HCT116 (cell line): ENCODE data around the gene NOX4. TPM values are rescaled to one million over a fixed set of nuclear protein-coding genes. Genes with fewer than 3 reads are reported as not detected.

Experiments used
- ATAC-seq: fragments of 200-7000 bp; cut with Tn5 transposase; 2 replicates; pipeline ENCODE4 v1.9.1; 2020; ENCODE audit warnings: mild to moderate bottlenecking, moderate library complexity
- BruUV-seq: library from RNA; stranded (reverse); fragments of 400-500 nt; replicated peaks from 2 replicates; lab custom pipeline; 2021; lab: Mats Ljungman, UMichigan
- CTCF ChIA-PET: fragments of 300-600 bp; sonication (Branson Sonifier 250); formaldehyde crosslinking; loops from one replicate; lab custom pipeline; 2021; ENCODE audit warnings: antibody characterized with exemption; lab: Charles Lee
- POLR2A ChIA-PET: fragments of 300-600, 350-600 bp; sonication (Branson Sonifier 250); formaldehyde crosslinking; loops from one replicate; lab custom pipeline; 2021; ENCODE audit warnings: antibody characterized with exemption; lab: Charles Lee
- RAD21 ChIA-PET, 2 experiments: fragments of 300-600 bp; sonication (Branson Sonifier 250); formaldehyde crosslinking; loops; one replicate each; lab custom pipeline; 2023; ENCODE audit warnings: low total read pairs in 2 of 2; ENCODE audit not compliant: uncharacterized antibody in 2 of 2, unreplicated experiment in 2 of 2, low non-redundant PET in 1 of 2; lab: Charles Lee
- DNase-seq: peaks from one replicate; pipeline ENCODE4 v3.0.0-alpha.2; 2010; ENCODE audit warnings: low read depth, low spot score
- H2AFZ ChIP-seq: fragments of 200-600 bp; shearing (Covaris generic), sonication (generic); 2 replicates; pipeline ENCODE4 v1.6.1; 2017; ENCODE audit warnings: low read depth, mixed run types, mixed read lengths, antibody characterized with exemption, low read length; ENCODE audit not compliant: poor library complexity, severe bottlenecking
- H3K27ac ChIP-seq: 2 replicates; pipeline ENCODE4 v1.5.1; 2012; ENCODE audit warnings: low read depth, low read length
- H3K27me3 ChIP-seq: fragments of 200-600 bp; sonication (generic); 2 replicates; pipeline ENCODE4 v1.6.1; 2016; ENCODE audit warnings: mixed run types, low read length, mixed read lengths; ENCODE audit not compliant: insufficient read depth
- H3K36me3 ChIP-seq, 2 experiments: fragments of 200-500 bp in 1 of 2; fragments of 200-600 bp in 1 of 2; sonication (Bioruptor generic) in 1 of 2; sonication (generic) in 1 of 2; 2 replicates each; pipeline versions ENCODE4 v1.5.1 to v1.6.1; 2014 to 2016; ENCODE audit warnings: low read length in 2 of 2, inconsistent platforms in 1 of 2, mixed read lengths in 1 of 2, mixed run types in 1 of 2; ENCODE audit not compliant: insufficient read depth in 2 of 2, control insufficient read depth in 1 of 2
- H3K4me1 ChIP-seq, 2 experiments: fragments of 200-600 bp in 1 of 2; sonication (generic) in 1 of 2; 2 replicates each; pipeline versions ENCODE4 v1.5.1 to v1.6.1; 2012 to 2017; ENCODE audit warnings: low read length in 2 of 2, inconsistent platforms in 1 of 2, mild to moderate bottlenecking in 1 of 2, mixed read lengths in 1 of 2, mixed run types in 1 of 2, moderate library complexity in 1 of 2; ENCODE audit not compliant: insufficient read depth in 2 of 2, control insufficient read depth in 1 of 2
- H3K4me2 ChIP-seq: fragments of 200-600 bp; sonication (generic); 2 replicates; pipeline ENCODE4 v1.6.1; 2017; ENCODE audit warnings: mixed run types, low read length, mixed read lengths
- H3K4me3 ChIP-seq, 2 experiments: fragments of 200-600 bp in 1 of 2; sonication (generic) in 1 of 2; replicated peaks in 1 of 2; 2 replicates each; pipeline ENCODE4 v1.5.1; 2011 to 2016; ENCODE audit warnings: low read length in 2 of 2, control low read depth in 1 of 2, low read depth in 1 of 2, mild to moderate bottlenecking in 1 of 2, mixed read lengths in 1 of 2, mixed run types in 1 of 2
- H3K79me2 ChIP-seq: fragments of 200-600 bp; sonication (generic); 2 replicates; pipeline ENCODE4 v1.6.1; 2017; ENCODE audit warnings: mild to moderate bottlenecking, mixed run types, low read length, moderate library complexity, mixed read lengths; ENCODE audit not compliant: insufficient read depth
- H3K9ac ChIP-seq: fragments of 200-600 bp; sonication (generic); 2 replicates; pipeline ENCODE4 v1.6.1; 2016; ENCODE audit warnings: low read length, mixed read lengths
- H3K9me2 ChIP-seq: fragments of 200-600 bp; sonication (generic), shearing (Covaris generic); 2 replicates; pipeline ENCODE4 v1.6.1; 2017; ENCODE audit warnings: mixed run types, mild to moderate bottlenecking, moderate library complexity; ENCODE audit not compliant: insufficient read depth
- H3K9me3 ChIP-seq, 2 experiments: fragments of 200-500 bp in 1 of 2; fragments of 200-600 bp in 1 of 2; sonication (Bioruptor generic) in 1 of 2; sonication (generic) in 1 of 2; 2 replicates each; pipeline ENCODE4 v1.6.1; 2014 to 2017; ENCODE audit warnings: low read length in 2 of 2, mixed read lengths in 2 of 2, inconsistent platforms in 1 of 2, low read depth in 1 of 2, mild to moderate bottlenecking in 1 of 2, mixed run types in 1 of 2, moderate library complexity in 1 of 2; ENCODE audit not compliant: control insufficient read depth in 1 of 2, insufficient read depth in 1 of 2
- H4K20me1 ChIP-seq: fragments of 200-600 bp; sonication (generic), shearing (Covaris generic); 2 replicates; pipeline ENCODE4 v1.6.1; 2017; ENCODE audit warnings: mixed run types, mild to moderate bottlenecking, moderate library complexity; ENCODE audit not compliant: insufficient read depth
- CBX3 ChIP-seq: IDR thresholded peaks from 2 replicates; pipeline ENCODE4 v1.6.1; 2012; ENCODE audit warnings: low read depth
- CEBPB ChIP-seq: IDR thresholded peaks from 2 replicates; pipeline ENCODE4 v1.6.1; 2012; ENCODE audit warnings: low read depth
- EGR1 ChIP-seq: IDR thresholded peaks from 2 replicates; pipeline ENCODE4 v1.6.1; 2012; ENCODE audit warnings: low read depth
- FOSL1 ChIP-seq: IDR thresholded peaks from 2 replicates; pipeline ENCODE4 v1.6.1; 2012; ENCODE audit warnings: low read depth
- JUND ChIP-seq: IDR thresholded peaks from 2 replicates; pipeline ENCODE4 v1.6.1; 2012
- POLR2A ChIP-seq: IDR thresholded peaks from 2 replicates; pipeline ENCODE4 v1.7.0; 2011; ENCODE audit warnings: borderline replicate concordance; ENCODE audit not compliant: insufficient read depth, insufficient read length; ENCODE audit errors: extremely low read depth
- RAD21 ChIP-seq: IDR thresholded peaks from 2 replicates; pipeline ENCODE4 v1.6.1; 2012; ENCODE audit warnings: low read depth, mild to moderate bottlenecking
- SRF ChIP-seq: IDR thresholded peaks from 2 replicates; pipeline ENCODE4 v1.6.1; 2012; ENCODE audit warnings: low read depth
- TCF7L2 ChIP-seq: IDR thresholded peaks from 2 replicates; pipeline ENCODE4 v1.7.0; 2011; ENCODE audit warnings: borderline replicate concordance, inconsistent platforms; ENCODE audit not compliant: insufficient read depth, insufficient read length; ENCODE audit errors: extremely low read depth
- YY1 ChIP-seq: IDR thresholded peaks from 2 replicates; pipeline ENCODE4 v1.6.1; 2011; ENCODE audit warnings: low read length, low read depth, moderate library complexity, mild to moderate bottlenecking; ENCODE audit not compliant: insufficient replicate concordance; ENCODE audit errors: extremely low read depth
- ZBTB33 ChIP-seq: IDR thresholded peaks from 2 replicates; pipeline ENCODE4 v1.6.1; 2011; ENCODE audit warnings: mild to moderate bottlenecking, low read length, moderate library complexity; ENCODE audit not compliant: insufficient replicate concordance; ENCODE audit errors: extremely low read depth
- intact Hi-C: fragments of 100-400 bp; cut with micrococcal nuclease; formaldehyde crosslinking; loops from 2 replicates; pipeline ENCODE4 v1.10.0; 2022
- total RNA-seq: library from RNA; stranded (reverse); gene quantifications from one replicate; pipeline ENCODE4 v1.2.1, GENCODE V29; 2021; ENCODE audit not compliant: unreplicated experiment
- TF ChIP-seq, protein P1 (sequence below), 3 experiments: fragments of 200-600 bp in 1 of 3; sonication (generic) in 1 of 3; IDR thresholded peaks in 2 of 3; conservative IDR thresholded peaks in 1 of 3; 2 replicates each; pipeline ENCODE4 v1.5.1; 2012 to 2017; ENCODE audit warnings: low read depth in 2 of 3, low read length in 2 of 3, antibody characterized with exemption in 1 of 3, borderline replicate concordance in 1 of 3, control low read depth in 1 of 3, mild to moderate bottlenecking in 1 of 3, mixed read lengths in 1 of 3, mixed run types in 1 of 3, moderate library complexity in 1 of 3; ENCODE audit not compliant: insufficient read depth in 1 of 3
- TF ChIP-seq, protein P2 (sequence below): IDR thresholded peaks from 2 replicates; pipeline ENCODE4 v1.6.1; 2012; ENCODE audit warnings: low read depth

The NOX4 gene
- total RNA-seq, 1 experiment from 2014 or later, result not detected

DNA sequence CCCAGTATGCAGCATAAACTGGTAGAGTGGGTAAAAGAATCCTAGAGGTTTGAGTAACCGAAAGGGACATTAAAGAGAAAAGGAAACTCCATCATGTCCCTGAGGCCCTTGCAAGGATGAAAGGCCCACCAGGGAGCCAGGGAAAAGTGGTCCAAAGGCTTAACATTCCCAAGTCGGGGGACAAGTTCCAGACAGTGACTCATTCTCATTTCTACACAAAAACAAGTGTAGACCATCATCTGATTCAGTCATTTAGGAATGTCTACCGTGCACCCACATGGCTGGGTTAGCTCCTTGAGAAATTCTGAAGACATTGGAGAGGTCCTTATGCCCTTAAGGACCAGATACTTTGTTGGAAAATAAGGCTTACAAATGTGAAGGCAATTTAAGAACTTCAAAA lies 4.8 kb upstream of the NOX4 start (continued):
- TF ChIP-seq POLR2A, result no peak
- TF ChIP-seq, protein P1, sequence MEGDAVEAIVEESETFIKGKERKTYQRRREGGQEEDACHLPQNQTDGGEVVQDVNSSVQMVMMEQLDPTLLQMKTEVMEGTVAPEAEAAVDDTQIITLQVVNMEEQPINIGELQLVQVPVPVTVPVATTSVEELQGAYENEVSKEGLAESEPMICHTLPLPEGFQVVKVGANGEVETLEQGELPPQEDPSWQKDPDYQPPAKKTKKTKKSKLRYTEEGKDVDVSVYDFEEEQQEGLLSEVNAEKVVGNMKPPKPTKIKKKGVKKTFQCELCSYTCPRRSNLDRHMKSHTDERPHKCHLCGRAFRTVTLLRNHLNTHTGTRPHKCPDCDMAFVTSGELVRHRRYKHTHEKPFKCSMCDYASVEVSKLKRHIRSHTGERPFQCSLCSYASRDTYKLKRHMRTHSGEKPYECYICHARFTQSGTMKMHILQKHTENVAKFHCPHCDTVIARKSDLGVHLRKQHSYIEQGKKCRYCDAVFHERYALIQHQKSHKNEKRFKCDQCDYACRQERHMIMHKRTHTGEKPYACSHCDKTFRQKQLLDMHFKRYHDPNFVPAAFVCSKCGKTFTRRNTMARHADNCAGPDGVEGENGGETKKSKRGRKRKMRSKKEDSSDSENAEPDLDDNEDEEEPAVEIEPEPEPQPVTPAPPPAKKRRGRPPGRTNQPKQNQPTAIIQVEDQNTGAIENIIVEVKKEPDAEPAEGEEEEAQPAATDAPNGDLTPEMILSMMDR (IDR thresholded peaks at IDR 0.05 in 2 of 3, conservative IDR thresholded peaks at IDR 0.05 in 1 of 3; ENCODE audit: borderline replicate concordance in 1 of 3, insufficient read depth in 1 of 3, low read depth in 2 of 3, low read length in 2 of 3), result no peak
- TF ChIP-seq CEBPB, result no peak
- TF ChIP-seq, protein P2, sequence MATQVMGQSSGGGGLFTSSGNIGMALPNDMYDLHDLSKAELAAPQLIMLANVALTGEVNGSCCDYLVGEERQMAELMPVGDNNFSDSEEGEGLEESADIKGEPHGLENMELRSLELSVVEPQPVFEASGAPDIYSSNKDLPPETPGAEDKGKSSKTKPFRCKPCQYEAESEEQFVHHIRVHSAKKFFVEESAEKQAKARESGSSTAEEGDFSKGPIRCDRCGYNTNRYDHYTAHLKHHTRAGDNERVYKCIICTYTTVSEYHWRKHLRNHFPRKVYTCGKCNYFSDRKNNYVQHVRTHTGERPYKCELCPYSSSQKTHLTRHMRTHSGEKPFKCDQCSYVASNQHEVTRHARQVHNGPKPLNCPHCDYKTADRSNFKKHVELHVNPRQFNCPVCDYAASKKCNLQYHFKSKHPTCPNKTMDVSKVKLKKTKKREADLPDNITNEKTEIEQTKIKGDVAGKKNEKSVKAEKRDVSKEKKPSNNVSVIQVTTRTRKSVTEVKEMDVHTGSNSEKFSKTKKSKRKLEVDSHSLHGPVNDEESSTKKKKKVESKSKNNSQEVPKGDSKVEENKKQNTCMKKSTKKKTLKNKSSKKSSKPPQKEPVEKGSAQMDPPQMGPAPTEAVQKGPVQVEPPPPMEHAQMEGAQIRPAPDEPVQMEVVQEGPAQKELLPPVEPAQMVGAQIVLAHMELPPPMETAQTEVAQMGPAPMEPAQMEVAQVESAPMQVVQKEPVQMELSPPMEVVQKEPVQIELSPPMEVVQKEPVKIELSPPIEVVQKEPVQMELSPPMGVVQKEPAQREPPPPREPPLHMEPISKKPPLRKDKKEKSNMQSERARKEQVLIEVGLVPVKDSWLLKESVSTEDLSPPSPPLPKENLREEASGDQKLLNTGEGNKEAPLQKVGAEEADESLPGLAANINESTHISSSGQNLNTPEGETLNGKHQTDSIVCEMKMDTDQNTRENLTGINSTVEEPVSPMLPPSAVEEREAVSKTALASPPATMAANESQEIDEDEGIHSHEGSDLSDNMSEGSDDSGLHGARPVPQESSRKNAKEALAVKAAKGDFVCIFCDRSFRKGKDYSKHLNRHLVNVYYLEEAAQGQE, result no peak
- TF ChIP-seq, all 23 proteins: peak for 0

DNA sequence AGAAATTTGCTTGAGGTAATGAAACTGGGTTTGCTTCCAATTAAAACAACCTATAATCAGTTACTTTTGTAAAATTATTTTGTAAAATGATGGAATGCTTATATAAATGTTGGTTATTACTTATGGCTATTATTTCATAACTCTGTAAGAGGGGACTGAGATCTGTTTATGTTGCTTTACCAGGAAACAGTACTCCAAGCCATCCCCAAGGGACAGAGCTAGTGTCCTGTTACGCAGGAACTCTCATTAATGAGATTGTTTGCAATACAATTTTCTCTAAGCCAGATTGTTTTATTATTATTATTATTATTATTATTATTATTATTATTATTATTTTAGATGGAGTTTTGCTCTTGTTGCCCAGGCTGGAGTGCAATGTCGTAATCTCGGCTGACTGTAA lies 2.3 kb upstream of the NOX4 start:
- no peaks in the 10 kb centered on the region for H3K79me2 ChIP-seq
- no TSS peak for BruUV-seq
- TF ChIP-seq, protein P2, result no peak
- TF ChIP-seq TCF7L2 (no peak), JUND (no peak), RAD21 (no peak), POLR2A (no peak), EGR1 (no peak), SRF (no peak), ZBTB33 (no peak), FOSL1 (no peak), YY1 (no peak), CBX3 (no peak)

More for the DNA sequence above, 2.3 kb upstream of the NOX4 start:
- H3K36me3 ChIP-seq, result no peaks in the 10 kb centered on the region
- RAD21 ChIA-PET, result no interaction called here
- no peaks in the 10 kb centered on the region for H4K20me1 ChIP-seq
- H3K9me2 ChIP-seq, result no peaks in the 10 kb centered on the region
- no peak overlapping the region for H2AFZ ChIP-seq
- H3K4me1 ChIP-seq, result no peaks in the 10 kb centered on the region
- POLR2A ChIA-PET, result no interaction called here
- H3K4me3 ChIP-seq, result no peak overlapping the region
- no peak overlapping the region for H3K9ac ChIP-seq
- H3K9me3 ChIP-seq, result no peaks in the 10 kb centered on the region
- intact Hi-C loops, result loop anchor here (10.0 kb wide), 1 partner anchor 121 kb away; no protein-coding TSS in a partner anchor
- peaks cover 9% of the 10 kb centered on the region; the same call in 1 of the 2 replicates for H3K27me3 ChIP-seq
- DNase-seq, result no peak
- CTCF ChIA-PET, result no interaction called here
- ATAC-seq, result no peak
- H3K4me2 ChIP-seq, result no peak overlapping the region
- no peak overlapping the region for H3K27ac ChIP-seq
